GM21576 (cell line): ENCODE data around the gene LDLRAD1.
"Not testable (repeated sequence)": the region's sequence is repeated elsewhere in the genome, so short reads cannot be mapped to it uniquely, and the experiment has no call there.

Source experiments
- ATAC-seq: cut with Tn5 transposase; IDR thresholded peaks from one replicate; pipeline ENCODE4 v1.9.1; 2021; ENCODE audit warnings: mild to moderate bottlenecking, moderate library complexity; ENCODE audit not compliant: unreplicated experiment

LDLRAD1 gene

GRCh38 chr1:53994516-53994915, 23.5 kb downstream of the LDLRAD1 start:
- ATAC-seq = not testable (repeated sequence)

GRCh38 chr1:53992085-53992874, 25.7 kb downstream of the LDLRAD1 start:
- ATAC-seq = no peak

GRCh38 chr1:53987880-53988279, 30.1 kb downstream of the LDLRAD1 start:
- ATAC-seq = no peak

GRCh38 chr1:53986458-53986857, 31.5 kb downstream of the LDLRAD1 start:
- ATAC-seq = no peak

GRCh38 chr1:53984726-53985125, 33.3 kb downstream of the LDLRAD1 start:
- no peak for ATAC-seq

- no peak for ATAC-seq
These were observed 35.3 kb downstream of the LDLRAD1 start for GRCh38 chr1:53982763-53983104.

- no peak for ATAC-seq
These were observed 35.8 kb downstream of the LDLRAD1 start for GRCh38 chr1:53982034-53982762.

GRCh38 chr1:53981220-53981619, 36.8 kb downstream of the LDLRAD1 start:
- no peak for ATAC-seq

GRCh38 chr1:53979712-53980450, 38.1 kb downstream of the LDLRAD1 start:
- no peak for ATAC-seq

- no peak for ATAC-seq
These were observed 42.1 kb downstream of the LDLRAD1 start for GRCh38 chr1:53975861-53976260.

- no peak for ATAC-seq
These were observed 46.3 kb downstream of the LDLRAD1 start for GRCh38 chr1:53971718-53972117.

- ATAC-seq = not testable (repeated sequence)
These were observed 48.7 kb downstream of the LDLRAD1 start for GRCh38 chr1:53969323-53969722.

- no peak for ATAC-seq
These were observed 49.9 kb downstream of the LDLRAD1 start for GRCh38 chr1:53968125-53968513.

- ATAC-seq = no peak
These were observed 50.4 kb downstream of the LDLRAD1 start for GRCh38 chr1:53967409-53968124.

- no peak for ATAC-seq
These were observed 51.2 kb downstream of the LDLRAD1 start for GRCh38 chr1:53966794-53967193.

GRCh38 chr1:53964109-53964508, 53.9 kb downstream of the LDLRAD1 start:
- ATAC-seq = no peak

GRCh38 chr1:53963460-53963859, 54.5 kb downstream of the LDLRAD1 start:
- ATAC-seq = no peak

- no peak for ATAC-seq
These were observed 55.6 kb downstream of the LDLRAD1 start for GRCh38 chr1:53962395-53962794.

GRCh38 chr1:53959664-53960250, 58.2 kb downstream of the LDLRAD1 start:
- ATAC-seq = no peak
